Measurements from ENCODE around the gene HM13. TPM values are rescaled to one million over a fixed set of nuclear protein-coding genes. Genes with fewer than 3 reads are reported as not detected.

HM13 gene
- total and polyA plus RNA-seq, 2 of the 13 experiments (the other 11 are each of a cell fraction or from before 2014, with no cell fraction given): 118 to 243 TPM

GRCh38 chr20:31603822-31604566 lies 89.8 kb downstream of the HM13 start (continued):
- TF ChIP-seq ZBTB34 (CRISPR knock-in tag; IDR thresholded peaks at IDR 0.05): no peak; the same call in 1 of the 2 replicates
- 0 out of 2 replicates have a peak, but pooled peaks have one; percentile 87 for TF ChIP-seq ISX (CRISPR knock-in tag; conservative IDR thresholded peaks at IDR 0.05)
- peak; percentile 68 for TF ChIP-seq ZBTB26 (CRISPR knock-in tag; IDR thresholded peaks at IDR 0.05; ENCODE audit: borderline replicate concordance)
- peak; percentile 90 for TF ChIP-seq RERE (CRISPR knock-in tag; IDR thresholded peaks at IDR 0.05; ENCODE audit: low read depth)
- no peak for TF ChIP-seq ZNF577 (CRISPR knock-in tag; IDR thresholded peaks at IDR 0.05; ENCODE audit: borderline replicate concordance, low read depth)
- peak; percentile 89 for TF ChIP-seq MLX (CRISPR knock-in tag; IDR thresholded peaks at IDR 0.05)
- peak; percentile 95 for TF ChIP-seq ZBTB20 (CRISPR knock-in tag; IDR thresholded peaks at IDR 0.05; ENCODE audit: borderline replicate concordance, low read depth)
- TF ChIP-seq ZNF24 (IDR thresholded peaks at IDR 0.05): no peak
- TF ChIP-seq HOXA7 (CRISPR knock-in tag; IDR thresholded peaks at IDR 0.05): no peak
- TF ChIP-seq RBFOX2 (IDR thresholded peaks at IDR 0.05; ENCODE audit: low read depth, low read length): peak; percentile 99
- peak; percentile 69; the same call in 1 of the 2 replicates for TF ChIP-seq EED (CRISPR knock-in tag; IDR thresholded peaks at IDR 0.05)
- peak; percentile 92 for TF ChIP-seq ZHX1 (CRISPR knock-in tag; IDR thresholded peaks at IDR 0.05; ENCODE audit: low read depth)
- TF ChIP-seq MTF1 (CRISPR knock-in tag; IDR thresholded peaks at IDR 0.05): peak; percentile 75; the same call in 1 of the 2 replicates
- TF ChIP-seq ZNF354B (CRISPR knock-in tag; IDR thresholded peaks at IDR 0.05): peak; percentile 13; the same call in 1 of the 2 replicates
- peak; percentile 99 for TF ChIP-seq MEIS1 (CRISPR knock-in tag; IDR thresholded peaks at IDR 0.05; ENCODE audit: borderline replicate concordance)
- TF ChIP-seq ZC3H13 (CRISPR knock-in tag; IDR thresholded peaks at IDR 0.05): peak; percentile 99

All from HepG2 (cell line).